SK-N-MC (cell line): ENCODE results near the gene PAFAH1B2.

Experiments
- DNase-seq: peaks from one replicate; pipeline ENCODE4 v3.0.0-alpha.2; 2011; ENCODE audit warnings: low read depth, low spot score
- H3K27ac ChIP-seq: fragments of 200-600 bp; sonication (generic); 2 replicates; pipeline ENCODE4 v1.5.1; 2016; ENCODE audit warnings: mixed run types
- H3K36me3 ChIP-seq: fragments of 200-600 bp; sonication (generic); 2 replicates; pipeline ENCODE4 v1.6.1; 2017; ENCODE audit warnings: antibody characterized with exemption, low read length, mixed read lengths; ENCODE audit not compliant: insufficient read depth
- H3K4me3 ChIP-seq: fragments of 200-600 bp; sonication (generic); 2 replicates; pipeline ENCODE4 v1.5.1; 2016
- H3K9ac ChIP-seq: fragments of 200-600 bp; sonication (generic); 2 replicates; pipeline ENCODE4 v1.8.0; 2017; ENCODE audit warnings: mixed run types, mixed read lengths; ENCODE audit not compliant: insufficient read length
- H3K9me3 ChIP-seq: fragments of 200-600 bp; sonication (generic); 2 replicates; pipeline ENCODE4 v1.6.1; 2017; ENCODE audit warnings: low read depth, mild to moderate bottlenecking, antibody characterized with exemption, low read length, moderate library complexity, mixed read lengths
- EZH2 ChIP-seq: fragments of 200-600 bp; sonication (generic); IDR thresholded peaks from one replicate; pipeline ENCODE4 v1.6.1; 2017; ENCODE audit warnings: antibody characterized with exemption
- FOXP2 ChIP-seq: optimal IDR thresholded peaks from 2 replicates; pipeline ENCODE3; 2011; ENCODE audit warnings: mild to moderate bottlenecking, moderate library complexity; ENCODE audit not compliant: insufficient read depth; ENCODE audit errors: extremely low read length, control extremely low read depth
- POLR2AphosphoS5 ChIP-seq: IDR thresholded peaks from 2 replicates; pipeline ENCODE4 v1.6.1; 2012; ENCODE audit warnings: mild to moderate bottlenecking, low read depth, low read length, borderline replicate concordance

Gene PAFAH1B2

DNA sequence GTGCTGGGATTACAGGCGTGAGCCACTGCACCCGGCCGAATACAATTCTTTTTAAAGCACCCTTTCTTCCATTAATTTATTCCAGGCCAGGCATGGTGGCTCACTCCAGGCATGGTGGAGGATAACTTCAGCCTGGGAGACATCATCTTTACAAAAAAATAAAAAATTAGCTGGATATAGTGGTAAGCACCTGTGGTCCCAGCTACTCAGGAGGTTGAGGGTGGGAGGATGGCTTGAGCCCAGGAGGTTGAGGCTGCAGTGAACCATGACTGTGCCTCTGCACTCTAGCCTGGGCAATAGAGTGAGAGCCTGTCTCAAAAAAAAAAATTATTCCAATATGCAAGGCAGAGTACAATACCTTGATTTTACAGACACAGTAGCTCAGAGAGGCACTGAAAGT lies 66.5 kb downstream of the PAFAH1B2 start:
- no peaks in the 10 kb centered on the region for H3K36me3 ChIP-seq
- no peak overlapping the region for H3K4me3 ChIP-seq
- no peak overlapping the region for H3K9ac ChIP-seq
- no peak overlapping the region for H3K27ac ChIP-seq
- no peak for TF ChIP-seq EZH2
- no peaks in the 10 kb centered on the region for H3K9me3 ChIP-seq
- DNase-seq: no peak

DNA sequence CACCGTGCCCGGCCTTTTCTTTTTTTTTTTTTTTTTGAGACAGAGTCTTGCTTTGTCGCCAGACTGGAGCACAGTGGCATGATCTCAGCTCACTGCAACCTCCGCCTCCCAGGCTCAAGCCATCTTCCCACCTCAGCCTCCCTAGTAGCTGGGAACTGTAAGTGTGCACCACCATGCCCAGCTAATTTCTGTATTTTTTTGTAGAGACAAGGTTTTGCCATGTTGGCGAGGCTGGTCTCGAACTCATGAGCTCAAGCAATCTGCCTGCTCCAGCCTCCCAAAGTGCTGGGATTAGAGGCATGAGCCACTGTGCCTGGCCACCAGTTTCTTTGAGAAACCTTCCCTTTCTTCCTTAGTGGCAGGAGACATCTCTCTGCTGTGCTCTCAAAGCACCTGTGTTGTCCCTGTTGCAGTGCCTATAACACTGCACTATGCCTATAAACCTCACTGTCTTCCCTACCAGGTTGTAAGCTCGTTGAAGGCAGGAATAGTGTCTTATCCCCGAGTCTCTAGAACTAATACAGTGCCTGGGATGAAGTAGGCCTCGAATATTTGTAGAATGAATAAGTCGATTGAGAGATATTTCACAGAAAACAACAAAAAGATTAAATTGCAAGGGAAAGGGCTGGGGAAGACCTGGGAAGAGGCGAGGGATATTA lies 68.7 kb downstream of the PAFAH1B2 start:
- H3K4me3 ChIP-seq: no peak overlapping the region
- H3K36me3 ChIP-seq: no peaks in the 10 kb centered on the region
- no peak for TF ChIP-seq FOXP2
- TF ChIP-seq EZH2: no peak
- no peak for TF ChIP-seq POLR2AphosphoS5
- DNase-seq: no peak
- H3K9ac ChIP-seq: no peak overlapping the region
- H3K27ac ChIP-seq: no peak overlapping the region
- H3K9me3 ChIP-seq: no peaks in the 10 kb centered on the region

DNA sequence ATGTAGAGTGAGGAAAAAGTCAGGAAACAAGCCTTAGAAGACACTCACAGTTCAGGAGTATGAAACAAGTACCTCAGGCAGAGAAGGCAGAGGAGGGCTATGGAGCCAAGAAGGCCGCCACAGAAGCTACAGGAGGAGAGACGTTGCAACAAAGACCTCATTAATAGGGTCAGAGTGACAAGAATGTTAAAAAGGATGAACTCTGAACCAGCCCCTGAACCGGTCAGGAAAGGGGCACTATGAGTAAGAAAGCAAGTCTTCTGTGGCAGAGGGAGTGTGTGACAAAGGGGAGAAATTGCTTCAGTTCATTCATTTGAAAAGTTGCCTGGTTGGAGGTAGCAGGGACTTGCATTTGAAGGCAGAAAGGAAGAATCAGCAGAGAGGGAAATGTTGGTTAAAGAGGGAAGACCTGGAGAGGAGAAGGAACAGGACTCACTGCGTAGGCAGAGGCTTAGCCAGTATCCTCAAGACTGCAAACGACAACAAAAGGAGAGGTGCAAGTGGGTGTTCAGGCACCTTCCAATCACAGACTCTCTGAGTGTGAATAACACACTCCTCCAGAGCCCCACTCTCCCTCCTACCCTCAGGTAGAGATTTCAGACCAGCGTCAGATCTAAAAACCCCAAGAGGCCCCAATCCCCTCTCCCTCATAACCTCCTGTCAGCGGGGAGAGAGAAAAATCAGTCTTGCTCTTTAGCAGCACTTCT lies 70.5 kb downstream of the PAFAH1B2 start:
- H3K9ac ChIP-seq: no peak overlapping the region
- H3K4me3 ChIP-seq: no peak overlapping the region
- no peak overlapping the region for H3K27ac ChIP-seq
- DNase-seq: no peak
- H3K36me3 ChIP-seq: 0 out of 2 replicates have a peak, but pooled peaks cover 3% of the 10 kb centered on the region
- no peak for TF ChIP-seq FOXP2
- H3K9me3 ChIP-seq: no peaks in the 10 kb centered on the region

DNA sequence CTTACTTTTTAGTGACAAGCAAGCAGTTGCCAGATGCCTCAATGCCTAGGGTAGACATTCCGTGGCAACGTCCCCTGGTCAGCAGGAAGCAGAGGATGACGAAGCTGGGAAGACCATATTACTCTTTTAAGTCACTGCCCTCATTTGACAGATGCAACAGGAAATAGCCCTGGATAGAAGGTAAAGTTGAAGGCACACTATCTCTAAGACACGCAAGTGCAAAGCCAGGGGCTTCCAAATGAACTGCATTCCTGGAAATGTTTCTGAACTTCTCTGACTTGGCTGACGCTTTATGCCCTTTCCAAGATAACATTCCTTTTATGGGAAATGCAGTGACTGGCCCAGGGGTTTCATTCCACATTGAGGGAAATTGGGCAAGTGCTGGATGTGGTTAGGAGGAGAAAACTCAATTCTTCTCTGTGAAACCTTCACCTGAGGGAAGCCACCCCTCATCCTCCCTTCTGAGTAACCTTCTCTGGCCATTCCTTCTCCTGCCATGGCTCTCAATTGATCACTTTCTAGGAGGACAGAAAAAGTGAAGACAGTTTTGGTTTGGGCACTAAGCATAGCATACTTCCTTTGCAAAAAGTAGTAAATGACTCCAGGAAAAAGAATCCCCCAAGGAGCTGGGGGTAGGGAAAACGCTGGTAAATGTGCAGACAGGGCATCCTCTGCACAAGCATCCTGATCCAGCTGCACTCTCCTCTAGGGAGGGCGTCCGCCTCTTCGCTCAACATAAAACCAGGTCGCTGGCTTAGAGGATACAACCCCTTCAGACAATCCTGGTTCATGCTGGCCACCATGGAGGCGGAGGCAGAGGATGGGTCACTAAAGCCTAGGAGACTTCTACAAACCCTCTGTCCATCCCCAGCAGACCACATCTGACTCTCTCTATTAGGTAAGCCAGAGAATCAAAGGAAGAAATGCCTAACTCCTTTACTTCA lies 73.3 kb downstream of the PAFAH1B2 start:
- H3K9me3 ChIP-seq: no peaks in the 10 kb centered on the region
- no peak overlapping the region for H3K27ac ChIP-seq
- H3K36me3 ChIP-seq: 0 out of 2 replicates have a peak, but pooled peaks cover 3% of the 10 kb centered on the region
- H3K9ac ChIP-seq: no peak overlapping the region
- no peak for DNase-seq
- H3K4me3 ChIP-seq: no peak overlapping the region
- no peak for TF ChIP-seq EZH2
- no peak for TF ChIP-seq FOXP2
- no peak for TF ChIP-seq POLR2AphosphoS5

DNA sequence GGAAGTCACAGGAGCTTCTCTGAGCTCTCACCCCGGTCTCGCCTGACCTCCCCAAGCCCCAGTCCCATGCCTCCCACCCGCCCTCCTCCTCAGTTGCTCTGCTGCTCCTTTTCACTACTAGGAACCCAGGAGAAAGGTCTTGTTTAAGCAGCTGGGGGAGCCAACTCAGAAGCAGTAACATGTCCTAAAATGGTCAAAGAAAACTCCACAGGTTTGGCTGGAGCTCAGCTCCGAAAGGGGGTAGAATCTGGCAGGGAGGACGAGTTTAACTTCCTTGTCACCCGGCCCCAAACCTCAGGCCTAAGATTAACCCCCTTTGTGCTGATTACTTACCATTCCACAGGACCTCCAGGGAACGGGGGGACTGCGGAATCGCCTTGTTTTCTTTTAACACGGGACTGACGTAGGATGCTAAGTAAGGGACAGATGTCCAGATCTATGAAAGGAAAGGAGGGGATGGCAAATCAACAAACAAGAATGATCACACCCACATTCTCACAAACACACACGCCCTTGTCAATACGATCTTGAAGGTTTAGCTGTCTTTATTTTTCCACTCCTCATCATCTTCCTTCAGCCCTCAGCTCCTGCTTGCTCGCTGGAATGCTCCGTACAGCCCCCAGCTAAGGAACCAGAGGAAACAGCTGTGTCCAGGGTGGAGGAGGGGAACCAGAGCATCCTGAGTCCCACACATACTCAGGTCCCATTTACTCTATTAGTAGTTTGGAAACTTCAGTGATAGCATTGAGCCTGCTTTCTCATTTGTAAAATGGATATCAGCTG lies 74.2 kb downstream of the PAFAH1B2 start:
- H3K9me3 ChIP-seq: no peaks in the 10 kb centered on the region
- no peak for TF ChIP-seq EZH2
- TF ChIP-seq POLR2AphosphoS5: no peak
- TF ChIP-seq FOXP2: no peak
- DNase-seq: no peak
- H3K9ac ChIP-seq: no peak overlapping the region
- no peak overlapping the region for H3K27ac ChIP-seq
- 0 out of 2 replicates have a peak, but pooled peaks cover 3% of the 10 kb centered on the region for H3K36me3 ChIP-seq
- H3K4me3 ChIP-seq: no peak overlapping the region

DNA sequence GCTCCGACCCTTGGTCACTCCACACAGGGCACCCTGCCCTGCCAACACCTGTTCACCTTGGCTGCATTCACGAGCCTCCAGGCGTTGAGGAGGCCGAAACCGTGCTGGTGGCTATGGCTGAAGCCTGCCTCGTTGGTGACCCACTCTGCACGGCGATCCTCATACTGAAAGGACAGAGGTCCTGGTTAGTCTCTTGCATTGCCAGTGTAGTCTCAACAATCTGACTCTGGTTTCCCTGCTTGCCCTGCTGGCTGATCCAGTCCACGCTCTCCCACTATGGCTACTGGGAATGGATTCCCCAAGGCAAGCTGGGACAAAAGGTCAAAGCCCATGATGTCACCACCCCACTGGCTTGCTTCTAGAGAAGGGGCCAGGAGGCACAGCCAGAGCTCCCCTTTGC lies 74.9 kb downstream of the PAFAH1B2 start:
- H3K27ac ChIP-seq: no peak overlapping the region
- DNase-seq: no peak
- no peak overlapping the region for H3K9ac ChIP-seq
- 0 out of 2 replicates have a peak, but pooled peaks cover 3% of the 10 kb centered on the region for H3K36me3 ChIP-seq
- H3K9me3 ChIP-seq: no peaks in the 10 kb centered on the region
- no peak overlapping the region for H3K4me3 ChIP-seq
- TF ChIP-seq POLR2AphosphoS5: no peak
- TF ChIP-seq FOXP2: no peak
- TF ChIP-seq EZH2: no peak

DNA sequence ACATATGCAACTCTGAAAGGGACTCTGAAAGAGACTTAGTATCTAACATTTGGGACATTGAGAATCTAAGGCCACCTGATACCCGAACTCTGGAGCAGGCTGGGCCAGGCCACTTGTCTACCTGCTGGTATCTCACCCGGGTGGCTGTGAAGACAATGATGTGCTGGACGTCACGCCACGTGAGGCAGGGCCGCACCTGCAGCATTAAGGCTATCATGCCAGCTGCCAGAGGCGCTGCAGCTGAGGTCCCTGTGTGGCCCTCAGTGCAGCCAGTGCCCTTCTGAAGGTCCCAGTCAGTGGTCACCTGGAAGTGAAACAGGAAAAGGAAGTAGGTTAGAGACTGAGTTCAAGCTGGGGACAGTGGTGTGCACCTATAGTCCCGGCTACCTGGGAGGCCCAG lies 75.4 kb downstream of the PAFAH1B2 start:
- Histone ChIP-seq H3K9me3 (no peaks in the 10 kb centered on the region), H3K36me3 (0 out of 2 replicates have a peak, but pooled peaks cover 3% of the 10 kb centered on the region), H3K4me3 (no peak overlapping the region), H3K27ac (no peak overlapping the region), H3K9ac (no peak overlapping the region)
- TF ChIP-seq POLR2AphosphoS5 (no peak), EZH2 (no peak), FOXP2 (no peak)
- no peak for DNase-seq
